HG03342 (cell line): Measurements from ENCODE around the gene TM4SF20.
"Not testable (repeated sequence)": the region's sequence is repeated elsewhere in the genome, so short reads cannot be mapped to it uniquely, and the experiment has no call there.

ENCODE experiments used
- ATAC-seq: cut with Tn5 transposase; IDR thresholded peaks from one replicate; pipeline ENCODE4 v1.9.1; 2021; ENCODE audit warnings: mild to moderate bottlenecking, moderate library complexity; ENCODE audit not compliant: unreplicated experiment

Gene TM4SF20

DNA sequence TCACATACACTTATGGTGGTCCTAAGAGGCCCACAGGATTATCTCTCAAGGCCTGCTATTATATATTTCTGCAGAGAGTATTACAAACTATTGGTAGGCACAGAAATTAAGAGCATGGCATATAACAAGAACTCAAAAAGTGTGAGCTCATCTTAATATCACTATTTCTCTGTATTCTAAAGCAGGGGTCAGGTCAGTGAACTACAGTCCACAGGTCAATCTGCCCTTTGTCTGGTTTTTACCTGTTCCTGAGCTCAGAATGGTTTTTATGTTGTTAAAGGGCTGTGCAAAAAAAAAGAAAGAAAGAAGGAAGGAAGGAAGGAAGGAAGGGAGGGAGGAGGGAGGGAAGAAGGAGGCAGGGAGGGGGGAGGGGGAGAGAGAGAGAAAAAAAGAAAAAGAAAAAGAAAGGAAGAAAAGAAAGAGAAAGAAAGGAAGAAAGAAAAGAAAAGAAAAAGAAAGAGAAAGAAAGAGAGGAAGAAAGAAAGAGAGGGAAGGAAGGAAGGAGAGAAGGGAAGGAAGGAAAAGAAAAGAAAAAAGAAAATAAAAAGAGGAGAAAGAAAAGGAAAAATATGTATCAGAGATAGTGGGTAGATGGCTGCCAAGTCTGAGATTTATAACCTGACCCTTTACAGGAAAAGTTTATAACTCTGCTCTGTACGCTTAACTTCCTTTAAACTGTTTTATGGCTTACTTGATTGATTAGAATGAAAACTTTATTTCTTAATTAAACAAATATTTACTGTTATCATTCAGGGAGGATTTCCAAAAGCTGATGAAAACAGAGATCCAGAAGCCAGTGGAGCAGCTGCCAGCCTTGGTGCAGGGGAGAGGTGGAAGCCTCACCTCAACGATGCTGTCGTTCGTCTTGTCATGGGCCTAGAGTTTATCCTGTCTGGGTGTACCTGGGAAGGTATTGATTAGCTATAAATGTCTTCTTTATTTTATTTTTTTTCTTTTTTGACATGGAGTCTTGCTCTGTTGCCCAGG, 19.9 kb upstream of the TM4SF20 start:
- ATAC-seq: no peak

DNA sequence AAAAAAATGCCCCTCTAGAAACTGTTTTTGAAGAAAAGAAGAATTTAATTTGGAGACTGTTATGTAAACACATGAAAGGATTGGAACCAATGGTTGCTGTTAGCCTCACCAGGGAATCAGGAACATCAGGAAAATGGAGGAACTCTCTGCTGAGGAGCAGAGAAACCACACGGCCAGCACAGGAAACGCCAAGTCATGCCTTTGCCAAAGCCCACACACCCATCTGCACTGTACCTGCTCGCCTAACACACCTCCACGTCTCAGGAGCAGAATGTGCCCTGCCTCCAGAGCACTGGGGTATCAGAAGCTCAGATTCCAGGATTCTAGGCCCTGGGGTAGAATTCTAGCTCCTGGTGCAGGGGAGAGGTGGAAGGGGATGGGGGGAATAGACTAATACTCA, 18.5 kb upstream of the TM4SF20 start:
- no peak for ATAC-seq

DNA sequence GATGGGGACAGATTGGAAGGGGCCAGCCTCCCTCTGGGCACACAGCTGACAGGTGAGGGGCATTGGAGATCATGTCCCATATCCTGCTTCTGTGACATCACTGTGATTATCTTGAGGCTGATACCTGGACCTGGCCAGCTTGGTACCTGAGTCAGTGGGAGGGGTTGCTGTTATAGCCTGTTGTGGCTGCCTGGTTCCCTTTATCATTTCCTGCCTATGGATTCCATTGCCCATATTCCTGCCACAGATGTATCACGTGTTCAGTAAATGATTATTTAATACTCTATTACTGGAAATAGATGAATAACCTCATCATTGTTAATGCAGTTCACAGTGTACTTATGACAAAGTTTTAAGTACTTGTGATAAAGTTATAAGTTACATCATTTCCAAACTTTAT, 16.4 kb upstream of the TM4SF20 start:
- ATAC-seq: no peak

DNA sequence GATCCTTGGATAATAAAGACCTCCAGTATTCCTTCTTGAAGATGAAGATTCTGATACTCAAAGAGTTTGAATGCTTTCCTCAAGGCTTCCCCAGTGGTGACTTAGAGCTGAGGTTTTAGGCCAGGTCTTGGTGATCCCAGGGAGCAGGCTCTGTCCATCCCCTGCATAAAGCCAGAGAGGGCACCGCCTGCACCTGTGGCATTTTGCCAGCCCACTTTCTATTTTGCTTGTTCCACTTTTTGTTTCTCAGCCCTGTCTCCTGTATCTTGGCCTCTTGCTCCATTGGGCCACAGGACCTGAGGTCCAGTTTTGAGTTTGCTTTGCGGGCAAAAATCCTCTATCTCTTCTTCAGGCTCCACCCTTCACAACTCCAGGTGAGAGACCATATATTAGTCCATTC, 15.3 kb upstream of the TM4SF20 start:
- ATAC-seq: no peak

DNA sequence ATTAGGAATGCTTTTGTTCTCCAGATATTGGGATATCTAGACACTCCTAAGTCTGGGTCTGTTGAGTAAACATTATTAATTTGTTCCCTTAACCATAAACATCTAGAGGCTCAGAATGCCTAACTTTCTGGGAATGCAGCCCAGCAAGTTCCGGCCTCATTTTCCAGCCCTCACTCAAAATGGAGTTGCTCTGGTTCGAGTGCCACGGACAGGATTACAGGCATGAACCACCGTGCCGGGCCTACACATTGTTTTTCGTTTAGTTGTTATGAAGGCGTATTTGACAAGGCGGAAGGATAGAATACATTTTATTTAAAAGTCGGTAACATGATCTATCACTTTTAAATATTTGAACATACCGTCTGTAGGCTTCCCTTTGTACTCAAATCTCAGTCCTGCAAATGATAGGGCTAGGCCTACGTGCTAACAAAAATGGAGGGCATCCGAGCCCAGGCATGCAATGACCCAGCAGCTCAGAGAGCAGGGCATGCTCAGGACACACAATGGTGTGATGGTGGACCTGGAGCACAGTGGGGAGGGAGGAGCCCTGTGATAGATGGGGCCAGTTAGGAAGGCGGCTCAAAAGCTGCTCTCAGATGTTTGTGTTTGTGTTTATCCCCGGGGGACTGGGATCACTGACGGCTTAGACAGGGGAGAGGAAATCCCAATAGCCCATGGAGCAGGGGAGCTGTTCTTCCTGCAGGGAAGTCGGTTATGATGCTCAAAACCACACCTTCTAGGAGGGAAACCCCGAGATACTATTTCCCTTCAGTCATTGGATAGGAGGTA, 11.6 kb upstream of the TM4SF20 start:
- no peak for ATAC-seq

DNA sequence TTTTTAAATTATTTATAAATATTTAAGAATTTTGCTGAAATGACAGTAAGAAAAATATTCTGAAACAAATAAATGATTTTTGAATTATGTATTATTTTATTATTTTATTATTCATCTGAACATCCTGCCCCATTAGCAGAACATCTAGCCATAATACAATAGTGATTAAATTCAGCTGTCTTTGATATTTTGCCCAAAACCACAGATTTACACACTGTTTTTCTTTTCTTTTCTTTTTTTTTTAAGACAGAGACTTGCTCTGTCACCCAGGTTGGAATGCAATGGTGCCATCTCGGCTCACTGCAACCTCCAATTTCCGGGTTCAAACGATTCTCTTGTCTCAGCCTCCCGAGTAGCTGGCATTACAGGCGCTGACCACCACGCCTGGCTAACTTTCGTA, 10.6 kb upstream of the TM4SF20 start:
- ATAC-seq: no peak

DNA sequence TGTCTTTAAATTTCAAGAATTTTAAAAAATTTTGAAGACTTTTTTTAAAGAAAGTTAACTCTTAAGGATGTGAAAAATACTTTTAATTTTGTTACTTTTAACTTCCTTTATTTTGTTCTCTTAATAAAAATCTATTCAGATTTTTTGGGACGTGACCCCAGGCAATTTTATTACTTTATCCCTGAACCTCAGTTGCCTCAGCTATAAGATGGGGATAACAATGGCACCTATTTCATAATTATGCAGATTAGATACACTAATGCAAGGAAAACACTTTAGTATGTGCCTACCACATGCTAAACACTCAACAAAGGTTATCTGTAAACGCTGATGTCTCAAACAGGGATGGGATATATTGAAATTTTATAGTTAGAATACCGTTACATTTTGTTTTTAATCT, 10.1 kb upstream of the TM4SF20 start:
- ATAC-seq: no peak

DNA sequence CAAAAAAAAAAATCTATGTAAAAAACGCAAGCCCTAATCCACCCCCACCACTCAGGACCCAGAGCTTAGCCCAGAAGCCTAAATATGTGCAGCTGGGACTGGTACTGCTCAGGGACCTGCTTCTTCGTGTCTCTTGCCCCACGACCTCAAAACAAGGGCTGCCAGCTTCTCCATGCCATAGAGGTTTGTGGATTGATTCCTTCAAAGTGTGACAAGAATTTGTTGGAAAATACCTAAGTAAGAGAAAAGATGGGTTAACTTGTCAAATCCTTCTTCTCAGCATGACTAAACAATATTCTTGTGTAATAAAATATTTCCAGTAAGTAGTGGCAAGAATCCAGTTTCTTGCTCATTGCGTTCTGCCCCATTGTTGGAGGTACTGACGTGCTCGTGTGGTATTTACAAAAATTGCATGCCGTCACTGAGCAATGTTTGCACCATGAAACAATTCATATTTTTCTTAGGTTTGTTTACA, 9.5 kb upstream of the TM4SF20 start:
- no peak for ATAC-seq

DNA sequence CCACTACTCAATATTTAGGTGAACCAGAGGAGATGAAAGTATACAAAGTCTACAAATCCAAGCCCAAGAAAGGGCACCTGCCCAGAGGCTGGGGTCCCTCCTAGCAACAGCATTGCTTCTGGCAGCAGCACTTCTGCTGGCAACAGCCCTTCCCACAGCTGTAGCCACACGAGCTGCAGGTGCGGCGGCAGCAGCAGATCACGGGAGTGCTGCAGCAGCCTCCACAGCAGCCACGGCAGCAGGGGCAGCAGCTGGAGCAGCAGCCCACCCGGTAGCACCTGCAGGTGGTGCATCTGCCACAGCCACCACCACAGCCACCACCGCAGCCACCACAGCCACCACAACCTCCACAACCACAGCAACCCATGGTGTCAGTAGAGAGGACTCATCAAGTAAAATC, 8.5 kb upstream of the TM4SF20 start, which contains the start of gene SCYGR1:
Gene SCYGR1 (minus strand): TSS at position 367 of the 400 bp plus-strand sequence. CDS start 0 bp downstream, at position 367.
- not testable (repeated sequence) for ATAC-seq

DNA sequence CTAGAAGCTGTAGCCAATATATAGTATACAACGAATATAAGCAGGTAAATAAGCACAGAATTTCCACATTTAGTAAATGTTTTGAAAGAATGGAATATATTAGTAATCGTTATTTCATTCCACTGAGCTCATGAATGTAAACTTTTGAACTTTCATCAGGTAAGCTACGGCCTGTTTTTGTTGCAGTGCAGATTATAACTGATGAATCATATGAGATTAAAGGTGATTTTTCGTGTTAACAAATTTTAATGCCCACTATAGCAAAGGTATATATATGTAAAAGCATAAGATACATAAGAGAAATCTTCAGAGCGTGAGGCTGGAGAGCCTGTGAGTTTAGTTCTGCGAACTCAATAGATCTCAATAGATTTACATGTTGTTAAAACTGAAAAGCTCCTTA, 7.5 kb upstream of the TM4SF20 start:
- no peak for ATAC-seq

DNA sequence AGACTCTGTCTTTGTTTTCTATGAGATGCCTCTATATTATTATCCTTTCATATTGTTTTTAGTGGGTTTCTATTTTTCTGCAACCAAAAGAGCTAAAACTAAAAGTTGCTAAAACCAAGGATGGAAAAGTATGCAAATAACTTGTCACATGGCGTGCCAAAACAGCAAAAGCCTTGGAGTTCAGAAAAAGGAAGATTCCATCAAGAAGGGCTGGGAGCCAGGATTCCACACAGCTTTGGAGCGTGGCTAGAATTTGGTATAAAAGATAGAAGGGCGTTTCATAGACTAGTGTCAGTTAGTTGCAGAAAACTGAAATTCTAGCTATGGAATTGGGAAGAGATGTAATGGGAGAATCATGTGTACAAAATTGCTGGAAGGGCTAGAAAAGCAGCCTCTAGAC, 4.6 kb upstream of the TM4SF20 start:
- ATAC-seq: no peak

DNA sequence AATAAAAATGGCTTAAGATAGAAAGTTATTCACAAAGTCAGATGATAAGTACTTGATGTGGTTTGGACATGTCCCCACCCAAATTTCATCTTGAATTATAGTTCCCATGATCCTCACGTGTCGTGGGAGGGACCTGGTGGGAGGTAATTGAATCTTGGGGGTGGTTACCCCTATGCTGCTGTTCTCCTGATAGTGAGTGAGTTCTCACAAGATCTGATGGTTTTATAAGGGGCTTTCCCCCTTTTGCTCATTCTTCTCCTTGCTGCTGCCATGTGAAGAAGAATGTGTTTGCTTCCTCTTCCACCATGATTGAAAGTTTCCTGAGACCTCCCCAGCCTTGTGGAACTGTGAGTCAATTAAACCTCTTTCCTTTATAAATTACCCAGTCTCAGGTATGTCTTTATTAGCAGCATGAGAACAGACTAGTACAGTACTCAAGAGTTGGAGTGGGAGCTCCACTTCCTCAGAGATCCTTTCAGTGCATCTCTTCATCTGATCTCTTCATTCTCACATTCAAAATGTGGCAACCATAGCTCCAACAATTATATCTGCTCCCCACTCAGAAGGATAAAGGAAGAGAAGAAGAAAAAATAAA, 3.2 kb upstream of the TM4SF20 start:
- not testable (repeated sequence) for ATAC-seq

DNA sequence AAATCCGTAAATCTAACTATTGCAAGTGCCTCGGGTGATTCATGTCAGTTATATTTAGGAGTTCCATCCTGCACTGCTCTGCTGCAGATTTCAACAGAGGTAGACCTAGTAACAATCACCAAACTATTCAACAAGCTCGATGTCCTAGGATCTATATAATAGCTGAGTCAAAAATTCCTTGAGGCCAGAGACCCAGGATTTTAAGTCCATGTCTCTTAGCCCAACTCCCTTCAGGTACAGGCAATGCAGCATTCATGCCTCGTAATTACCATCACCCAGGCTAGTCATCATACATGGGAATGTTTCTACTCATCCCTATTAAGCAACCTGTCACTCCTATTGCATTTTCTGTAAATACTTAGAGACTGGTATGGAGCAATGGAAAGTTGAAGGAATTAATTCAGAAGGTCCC, 729 bp downstream of the TM4SF20 start:
- no peak for ATAC-seq

DNA sequence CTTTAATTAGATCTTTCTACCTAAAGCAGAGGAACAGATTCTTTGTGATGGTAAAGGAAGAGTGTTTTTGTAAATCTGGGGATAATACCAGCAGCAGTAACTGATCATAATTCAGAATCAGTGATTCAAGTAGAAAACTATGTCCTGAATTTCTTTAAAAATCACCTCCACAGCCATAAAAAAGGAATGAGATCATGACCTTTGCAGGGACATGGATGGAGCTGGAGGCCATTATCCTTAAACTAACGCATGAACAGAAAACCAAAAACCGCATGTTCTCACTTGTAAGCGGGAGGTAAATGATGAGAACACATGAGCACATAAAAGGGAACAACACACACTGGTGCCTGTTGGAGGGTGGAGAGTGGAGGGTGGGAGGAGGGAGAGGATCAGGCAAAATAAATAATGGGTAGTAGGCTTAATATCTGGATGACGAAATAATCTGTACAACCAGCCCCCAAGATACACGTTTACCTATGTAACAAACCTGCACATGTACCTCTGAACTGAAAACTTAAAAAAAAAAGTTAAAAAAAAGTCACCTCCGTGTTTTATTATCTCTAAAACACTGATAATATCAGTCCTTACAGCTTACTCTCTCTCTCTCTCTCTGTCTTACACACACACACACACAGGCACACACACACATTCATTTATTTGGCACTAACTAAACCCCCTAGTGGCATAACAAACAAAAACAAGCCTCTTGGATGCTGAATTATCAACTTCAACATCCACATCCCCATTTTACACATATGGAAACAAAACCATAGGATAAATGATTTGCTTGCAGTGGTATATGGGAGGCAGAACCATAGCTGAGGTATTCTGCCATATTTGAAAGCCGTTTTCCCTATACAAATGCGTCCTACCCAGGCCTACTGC, 1.4 kb downstream of the TM4SF20 start:
- no peak for ATAC-seq

DNA sequence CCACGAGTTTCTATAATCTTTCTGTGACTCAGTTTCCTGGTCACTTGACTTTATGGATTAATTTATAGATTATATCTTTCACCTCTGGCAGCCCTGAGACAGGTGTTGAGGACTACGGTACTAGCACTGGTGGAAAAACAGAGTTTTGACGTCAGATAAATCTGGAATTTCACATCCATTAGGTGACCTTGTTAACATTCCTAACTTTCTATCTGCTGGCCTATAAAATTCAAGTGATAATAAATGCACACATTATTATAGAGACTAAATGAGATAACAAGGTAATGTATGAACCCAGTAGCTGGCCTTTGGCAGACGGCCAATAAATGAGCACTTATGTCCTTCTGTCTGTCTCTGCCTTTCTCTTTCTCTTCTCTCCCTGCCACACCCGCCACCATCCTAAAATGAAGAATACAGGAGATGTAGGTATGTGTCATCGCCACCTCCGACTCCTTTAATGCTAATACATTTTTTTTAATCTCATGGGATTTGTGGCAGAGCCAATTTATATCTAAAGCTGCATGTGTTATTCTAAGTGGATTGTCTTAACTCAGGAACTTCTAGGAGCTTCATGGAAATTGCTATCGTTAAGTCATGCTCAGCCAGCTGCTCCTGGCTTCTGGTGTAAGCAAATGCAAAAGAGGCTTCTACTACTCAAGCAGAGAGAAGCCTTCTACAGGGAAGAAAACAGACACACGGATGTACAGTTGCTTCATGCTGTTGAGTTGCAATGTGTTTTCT, 2.3 kb downstream of the TM4SF20 start:
- no peak for ATAC-seq

DNA sequence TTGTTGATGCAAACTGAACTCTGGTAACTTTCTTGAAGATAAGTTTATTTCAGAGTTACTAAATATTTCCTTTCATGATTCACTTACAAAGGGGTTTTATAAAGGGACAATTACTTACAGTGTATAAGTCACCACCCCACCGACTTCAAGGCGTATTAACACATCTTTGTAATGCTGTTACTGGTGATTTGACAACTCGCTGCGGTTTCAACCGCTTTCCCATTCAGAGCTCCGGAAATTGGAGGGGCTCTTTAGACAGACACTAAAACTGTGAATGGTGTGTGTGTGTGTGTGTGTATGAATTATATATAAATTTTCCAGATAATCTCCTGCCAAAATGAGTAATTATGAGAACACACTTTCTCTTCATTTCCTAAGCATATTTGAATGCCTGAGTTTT, 4.9 kb downstream of the TM4SF20 start:
- no peak for ATAC-seq

DNA sequence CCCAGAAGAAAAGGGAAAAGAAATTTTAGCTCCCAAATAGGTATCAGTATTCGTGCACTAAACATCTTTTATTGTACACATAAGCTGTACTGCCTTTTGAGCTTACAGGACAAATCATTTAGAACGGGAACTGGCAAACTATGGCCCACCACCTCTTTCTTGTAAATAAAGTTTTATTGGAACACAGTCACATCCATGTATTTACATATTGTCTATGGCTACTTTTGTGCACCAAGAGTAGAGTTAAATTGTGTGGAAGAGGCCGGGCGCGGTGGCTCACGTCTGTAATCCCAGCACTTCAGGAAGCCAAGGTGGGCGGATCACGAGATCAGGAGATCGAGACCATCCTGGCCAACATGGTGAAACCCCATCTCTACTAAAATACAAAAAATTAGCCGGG, 5.7 kb downstream of the TM4SF20 start:
- no peak for ATAC-seq

DNA sequence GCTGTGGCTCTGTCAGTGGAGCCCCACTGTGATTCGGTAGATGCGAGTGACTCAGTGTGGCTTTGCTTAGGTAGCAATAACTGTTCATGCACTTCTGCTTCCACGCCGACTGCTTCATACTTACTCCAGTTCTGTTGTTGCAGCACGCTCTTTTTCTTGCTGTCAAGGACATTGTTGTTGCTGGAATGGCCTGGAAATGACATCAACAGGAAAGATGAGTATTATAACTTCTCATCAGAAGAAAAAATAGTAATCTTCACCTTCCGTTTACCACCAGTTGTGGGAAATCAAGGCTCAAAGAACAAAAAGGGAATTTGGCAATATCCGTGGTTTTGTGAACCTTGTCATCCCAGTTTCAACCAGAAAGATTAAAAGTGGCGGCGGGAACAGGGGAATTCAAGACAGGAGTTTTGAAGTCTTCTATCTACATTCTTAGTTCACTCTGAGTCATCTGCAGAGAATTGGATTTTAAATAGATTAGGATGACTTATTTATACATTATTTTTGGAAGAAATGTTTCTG, 8.3 kb downstream of the TM4SF20 start:
- ATAC-seq: no peak

DNA sequence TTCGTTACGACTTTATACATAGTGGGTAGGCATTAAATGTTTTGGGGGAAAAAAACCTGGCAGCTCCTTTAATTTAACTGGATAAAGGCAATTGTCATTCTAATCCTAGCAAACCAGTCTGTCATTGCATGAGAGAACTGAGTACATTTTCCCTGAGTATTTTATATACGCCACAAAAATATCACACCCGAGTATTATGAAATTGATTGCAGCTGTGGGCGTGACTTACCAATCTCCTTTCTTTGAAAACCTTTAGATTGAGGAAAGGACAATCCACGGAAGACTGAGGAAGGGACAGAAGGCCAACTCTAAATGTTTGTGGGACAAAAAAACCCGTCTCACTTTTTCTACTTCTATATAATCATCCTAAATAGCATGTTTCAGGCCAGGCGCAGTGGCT, 9.0 kb downstream of the TM4SF20 start:
- no peak for ATAC-seq
